Measurements from ENCODE around the gene WAC.

GRCh38 chr10:28538595-28538994, 5.7 kb downstream of the WAC start:
- TF ChIP-seq POLR2A (IDR thresholded peaks at IDR 0.05) (no peak), CTCF (IDR thresholded peaks at IDR 0.05) (no peak), POLR2AphosphoS5 (IDR thresholded peaks at IDR 0.05) (no peak)
